ENCODE measurements around the gene PLG. TPM values are rescaled to one million over a fixed set of nuclear protein-coding genes. Genes with fewer than 3 reads are reported as not detected.
"Not testable (repeated sequence)": the region's sequence is repeated elsewhere in the genome, so short reads cannot be mapped to it uniquely, and the experiment has no call there.

The PLG gene
- total and polyA plus RNA-seq, 2 of the 4 experiments (the other 2 are of a cell fraction): not detected

GRCh38 chr6:160664198-160664597, 37.8 kb upstream of the PLG start, which contains the start of gene LPA:
Gene LPA, minus strand, starts transcription at chr6:160664275. Its CDS starts 61 bp downstream, at chr6:160664214.
- H3K79me1 ChIP-seq (ENCODE audit: low read depth in 1 of 2, low read length in 2 of 2); H3K56ac ChIP-seq (ENCODE audit: extremely low read depth, insufficient read depth, low read length); H3K23ac ChIP-seq (ENCODE audit: low read depth, low read length); H3K36me3 ChIP-seq (ENCODE audit: control insufficient read depth, insufficient read depth, low read length); H3K4me2 ChIP-seq (ENCODE audit: low read depth, low read length); H4K5ac ChIP-seq (ENCODE audit: low read depth, low read length); DNase-seq; H2BK20ac ChIP-seq (ENCODE audit: low read depth, low read length); BruUV-seq (replicated peaks); H2AK9ac ChIP-seq (replicated peaks; ENCODE audit: low read depth, low read length, poor library complexity); H3K27me3 ChIP-seq (ENCODE audit: control insufficient read depth, insufficient read depth, low read length); in situ Hi-C loops (cut with MboI; ENCODE audit: low sequenced_read_pairs); H3K14ac ChIP-seq (replicated peaks; ENCODE audit: low read depth, low read length); H2BK5ac ChIP-seq (ENCODE audit: low read depth, low read length, poor library complexity, severe bottlenecking); POLR2A ChIA-PET (ENCODE audit: unreplicated experiment); H4K91ac ChIP-seq (ENCODE audit: insufficient read depth, low read depth, low read length); H3K4ac ChIP-seq (ENCODE audit: low read depth, low read length); intact Hi-C loops (cut with micrococcal nuclease); H3K18ac ChIP-seq (ENCODE audit: low read depth, low read length); CTCF ChIA-PET; H3K9me1 ChIP-seq (ENCODE audit: insufficient read depth, low read length); H4K20me1 ChIP-seq (ENCODE audit: insufficient read depth, low read length); H2BK120ac ChIP-seq (ENCODE audit: low read depth, low read length); H3K27ac ChIP-seq (ENCODE audit: insufficient read depth, low read length); H2BK15ac ChIP-seq (ENCODE audit: low read depth, low read length); H3K4me3 ChIP-seq (ENCODE audit: insufficient read depth, low read depth, low read length); H2AK5ac ChIP-seq (ENCODE audit: low read depth, low read length); dilution Hi-C loops (cut with HindIII; ENCODE audit: low sequenced_read_pairs, unreplicated experiment); H2AFZ ChIP-seq (replicated peaks; ENCODE audit: low read length, poor library complexity); H4K8ac ChIP-seq (ENCODE audit: low read depth in 2 of 2, low read length in 2 of 2); ATAC-seq (ENCODE audit: low read depth); H3K9ac ChIP-seq (ENCODE audit: low read depth, low read length); H3K4me1 ChIP-seq (ENCODE audit: control insufficient read depth, insufficient read depth, low read length): not testable (repeated sequence)
- H3K9me3 ChIP-seq (ENCODE audit: control insufficient read depth, insufficient read depth, low read length): peaks cover 31% of the 10 kb centered on the region
- no CpG with 5 or more reads among the region's 1 CpG for WGBS, 2 experiments (ENCODE audit: extremely low coverage in 2 of 2, insufficient read length in 1 of 2)

Measured in IMR-90 (cell line).